AG04449 (cell line): Measurements from ENCODE around the gene LY86.

ENCODE experiments used
- CTCF ChIA-PET: fragments of 350-600 bp; formaldehyde crosslinking; extraction: SDS; loops from one replicate; lab custom pipeline; 2021; ENCODE audit warnings: antibody characterized with exemption; lab: Yijun Ruan, JAX
- POLR2A ChIA-PET: fragments of 400-600, 350-600 bp; formaldehyde crosslinking; extraction: SDS; loops from one replicate; lab custom pipeline; 2020; ENCODE audit warnings: antibody characterized with exemption, inconsistent platforms; lab: Yijun Ruan, JAX
- DNase-seq: peaks from one replicate; pipeline ENCODE4 v3.0.0-alpha.2; 2010; ENCODE audit warnings: low read depth, low spot score
- H3K4me3 ChIP-seq: 2 replicates; pipeline ENCODE4 v1.5.1; 2011; ENCODE audit warnings: low read depth, mild to moderate bottlenecking, control low read depth, low read length
- TF ChIP-seq, protein P1 (sequence below): IDR thresholded peaks from one replicate; pipeline ENCODE4 v1.5.1; 2011; ENCODE audit warnings: mild to moderate bottlenecking, moderate library complexity, low read length, control low read depth, inconsistent platforms; ENCODE audit not compliant: insufficient read depth; ENCODE audit errors: missing control alignments

The LY86 gene

DNA sequence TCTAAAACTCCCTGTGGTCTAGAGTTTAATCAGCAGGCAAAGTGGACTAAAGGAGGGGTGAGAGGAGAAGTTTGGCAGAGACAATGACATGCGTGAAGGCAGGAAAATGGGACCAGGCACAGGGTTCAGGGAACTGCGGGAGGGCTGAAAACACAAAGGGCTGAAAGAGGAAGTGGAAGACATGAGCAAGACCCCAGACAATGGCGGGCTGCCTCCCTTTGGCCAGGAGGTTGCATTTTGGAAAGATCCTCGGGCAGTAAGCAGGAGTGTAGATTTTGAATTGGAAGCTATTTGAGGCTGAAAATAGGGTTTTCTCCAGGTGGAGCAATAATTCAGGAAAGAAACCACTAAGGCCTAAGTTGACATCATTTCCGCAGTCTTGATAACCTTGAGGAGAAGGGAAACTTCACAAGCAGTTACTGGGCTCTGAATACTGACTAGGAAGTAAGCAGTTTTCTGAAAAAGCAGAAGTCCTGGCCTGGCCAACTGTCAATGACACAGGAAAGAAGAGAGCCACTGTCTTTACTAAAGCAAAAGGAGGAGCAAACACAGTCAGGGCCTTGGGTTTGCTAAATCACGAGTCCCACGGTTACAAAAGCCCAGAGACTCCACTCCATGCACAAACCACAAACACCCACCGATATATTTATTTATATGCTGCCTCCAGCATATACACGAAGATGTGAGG lies 3.4 kb downstream of the LY86 start:
- TF ChIP-seq, protein P1, sequence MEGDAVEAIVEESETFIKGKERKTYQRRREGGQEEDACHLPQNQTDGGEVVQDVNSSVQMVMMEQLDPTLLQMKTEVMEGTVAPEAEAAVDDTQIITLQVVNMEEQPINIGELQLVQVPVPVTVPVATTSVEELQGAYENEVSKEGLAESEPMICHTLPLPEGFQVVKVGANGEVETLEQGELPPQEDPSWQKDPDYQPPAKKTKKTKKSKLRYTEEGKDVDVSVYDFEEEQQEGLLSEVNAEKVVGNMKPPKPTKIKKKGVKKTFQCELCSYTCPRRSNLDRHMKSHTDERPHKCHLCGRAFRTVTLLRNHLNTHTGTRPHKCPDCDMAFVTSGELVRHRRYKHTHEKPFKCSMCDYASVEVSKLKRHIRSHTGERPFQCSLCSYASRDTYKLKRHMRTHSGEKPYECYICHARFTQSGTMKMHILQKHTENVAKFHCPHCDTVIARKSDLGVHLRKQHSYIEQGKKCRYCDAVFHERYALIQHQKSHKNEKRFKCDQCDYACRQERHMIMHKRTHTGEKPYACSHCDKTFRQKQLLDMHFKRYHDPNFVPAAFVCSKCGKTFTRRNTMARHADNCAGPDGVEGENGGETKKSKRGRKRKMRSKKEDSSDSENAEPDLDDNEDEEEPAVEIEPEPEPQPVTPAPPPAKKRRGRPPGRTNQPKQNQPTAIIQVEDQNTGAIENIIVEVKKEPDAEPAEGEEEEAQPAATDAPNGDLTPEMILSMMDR: no peak
- ChIA-PET POLR2A (no interaction called here), CTCF (no interaction called here)
- no peak overlapping the region for H3K4me3 ChIP-seq
- no peak for DNase-seq

DNA sequence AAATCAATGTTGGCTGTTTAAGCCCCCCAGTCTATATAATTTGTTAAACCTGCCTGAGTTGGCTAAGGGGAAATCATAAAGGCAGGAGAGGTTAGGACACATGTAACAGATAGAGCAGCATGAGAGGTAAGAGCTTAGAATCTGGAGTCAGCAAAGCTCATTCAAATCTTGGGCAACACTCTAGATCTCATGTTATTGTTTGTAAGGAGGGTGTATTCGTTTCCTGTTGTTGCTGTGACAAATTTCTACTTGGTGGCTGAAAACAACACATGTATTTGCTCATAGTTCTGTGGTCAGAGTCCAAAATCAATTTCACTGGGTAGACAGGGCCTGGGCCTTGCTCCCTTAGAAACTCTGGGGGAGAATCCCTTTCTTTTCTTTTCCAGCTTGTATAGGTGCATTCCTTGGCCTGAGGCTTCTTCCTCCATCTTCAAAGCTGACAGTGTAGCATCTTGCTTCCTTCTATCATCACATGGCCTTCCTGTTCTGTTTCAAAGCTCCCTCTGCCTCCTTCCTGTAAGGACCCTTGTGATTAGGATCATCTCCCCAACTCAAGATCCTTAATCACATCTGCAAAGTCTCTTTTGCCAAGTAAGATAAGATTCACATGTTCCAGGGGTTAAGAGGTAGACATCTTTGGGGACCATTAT lies 4.4 kb downstream of the LY86 start:
- DNase-seq: no peak
- H3K4me3 ChIP-seq: no peak overlapping the region
- TF ChIP-seq, protein P1: no peak
- ChIA-PET POLR2A (no interaction called here), CTCF (no interaction called here)

DNA sequence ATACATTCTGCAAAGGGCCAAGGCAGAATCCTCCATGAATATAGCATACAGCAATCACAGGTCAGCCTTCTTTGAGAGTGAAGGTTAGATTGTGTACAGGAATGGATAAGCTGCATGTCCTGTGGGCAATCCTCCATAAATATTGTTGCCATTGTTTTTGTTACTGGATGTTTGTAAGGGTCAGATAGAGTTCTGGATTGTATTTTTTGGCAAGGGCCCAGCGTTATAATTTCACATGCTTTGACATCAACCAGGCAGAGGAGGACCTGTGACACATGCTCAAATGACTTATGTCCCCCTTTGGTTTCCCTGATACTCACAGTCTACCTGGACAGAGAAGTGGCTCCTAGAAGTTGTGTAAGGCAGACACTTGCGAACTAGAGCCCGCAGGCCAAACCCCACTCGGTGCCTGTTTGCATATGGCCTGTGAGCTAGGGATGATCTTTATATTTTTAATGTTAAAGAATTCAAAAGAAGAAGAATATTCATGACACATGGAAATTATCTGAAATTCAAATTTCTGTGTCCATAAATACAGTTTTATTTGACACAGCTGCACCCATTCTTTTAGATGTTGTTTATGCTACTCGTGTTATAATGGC lies 5.4 kb downstream of the LY86 start:
- TF ChIP-seq, protein P1: no peak
- ChIA-PET POLR2A (no interaction called here), CTCF (no interaction called here)
- H3K4me3 ChIP-seq: no peak overlapping the region
- no peak for DNase-seq

DNA sequence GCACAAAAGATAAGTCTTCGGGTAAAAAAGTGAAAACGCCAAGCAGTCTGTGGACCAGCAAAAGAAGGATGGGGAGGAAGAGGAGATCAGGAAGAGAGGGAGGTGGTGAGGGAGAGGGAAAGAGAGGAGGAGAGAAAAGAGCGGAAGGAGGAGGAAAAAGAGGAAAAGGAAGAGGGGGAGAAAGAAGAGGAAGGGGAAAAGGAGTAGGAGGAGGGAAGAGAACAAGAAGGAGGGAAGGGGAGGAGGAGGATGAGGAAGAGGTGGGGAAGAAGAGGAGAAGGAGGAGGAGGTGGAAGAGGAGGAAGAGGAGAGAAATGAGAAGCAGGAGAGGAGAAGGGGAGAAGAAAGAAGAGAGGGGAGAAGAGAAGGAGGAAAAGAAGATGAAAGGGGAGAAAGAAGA lies 6.5 kb downstream of the LY86 start:
- DNase-seq: no peak
- H3K4me3 ChIP-seq: no peak overlapping the region
- CTCF ChIA-PET: no interaction called here
- POLR2A ChIA-PET: no interaction called here
- TF ChIP-seq, protein P1: no peak

DNA sequence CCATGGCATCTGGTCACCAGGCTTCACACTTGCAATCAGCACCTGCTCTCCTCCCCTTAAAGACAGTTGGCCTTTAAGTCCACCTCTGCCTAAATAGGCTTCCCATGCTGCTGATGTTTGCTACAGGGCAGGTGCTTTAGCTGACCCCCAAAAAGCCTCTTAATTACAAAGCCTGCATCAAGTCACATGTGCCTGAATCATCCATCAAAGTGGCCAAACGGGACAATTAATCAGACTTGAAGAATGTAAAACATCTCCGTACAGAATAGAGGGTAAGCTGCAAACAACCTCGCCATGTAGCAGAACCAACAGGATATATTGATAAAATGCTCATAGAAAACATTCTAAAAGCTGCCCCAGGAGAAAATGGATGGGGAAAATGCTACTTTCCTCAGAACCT lies 7.4 kb downstream of the LY86 start:
- TF ChIP-seq, protein P1: no peak
- no peak for DNase-seq
- POLR2A ChIA-PET: no interaction called here
- CTCF ChIA-PET: no interaction called here
- no peak overlapping the region for H3K4me3 ChIP-seq

DNA sequence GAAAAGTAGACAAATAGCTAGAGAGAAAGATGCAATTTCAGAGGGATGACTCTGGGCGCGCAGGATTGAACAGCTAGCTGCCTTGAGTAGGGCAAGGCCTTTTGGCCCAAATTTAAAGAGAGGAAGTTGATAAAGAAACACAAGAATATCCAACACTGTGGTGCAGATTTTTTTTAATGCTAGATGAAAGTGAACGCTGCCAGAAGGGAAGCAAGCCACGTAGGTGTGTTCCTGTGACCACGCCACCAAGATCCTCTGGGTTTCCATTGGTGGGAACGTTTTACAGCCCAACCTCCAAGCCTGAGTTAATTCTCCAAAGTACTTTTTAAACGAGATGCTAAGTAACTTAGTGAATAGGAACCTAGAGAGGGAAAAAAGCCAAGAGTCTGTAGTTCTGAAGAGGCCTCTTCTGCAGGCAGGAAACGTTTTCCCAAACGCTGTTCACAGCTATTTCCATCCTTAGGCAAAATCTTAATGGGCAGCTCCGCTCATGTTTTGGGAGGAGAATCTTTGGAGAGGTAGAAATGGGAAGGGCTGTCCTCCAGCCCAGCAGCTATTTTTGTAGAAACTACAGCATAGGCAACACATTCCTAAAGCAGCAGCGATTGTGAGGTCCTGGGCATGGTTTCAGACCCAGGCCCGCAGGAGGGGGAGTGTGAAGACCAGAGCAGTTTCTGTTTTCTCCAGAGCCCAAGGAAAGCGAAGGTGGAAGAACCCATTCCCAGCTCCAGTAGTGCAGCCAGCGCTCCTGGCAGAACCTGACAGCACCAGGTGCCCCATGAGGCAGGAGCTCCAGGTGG lies 8.2 kb downstream of the LY86 start:
- DNase-seq: no peak
- no peak overlapping the region for H3K4me3 ChIP-seq
- TF ChIP-seq, protein P1: no peak
- ChIA-PET POLR2A (no interaction called here), CTCF (no interaction called here)
